Measurements from ENCODE around the gene ANAPC16.

GRCh38 chr10:72253578-72253977 lies 37.8 kb downstream of the ANAPC16 start:
- TF ChIP-seq POLR2A (IDR thresholded peaks at IDR 0.05) (no peak), CTCF (IDR thresholded peaks at IDR 0.05) (no peak), POLR2AphosphoS5 (IDR thresholded peaks at IDR 0.05) (no peak)
